T-helper 1 cell (primary cell): ENCODE data around the gene VGLL4.
A peak's percentile ranks its signal among the peaks of the same experiment; 100 is the strongest.
"Not testable (repeated sequence)": the region's sequence is repeated elsewhere in the genome, so short reads cannot be mapped to it uniquely, and the experiment has no call there.

Experiments used
- DNase-seq, 5 donors: peaks; one replicate each; pipeline ENCODE4 v3.0.0-alpha.2; 2012 to 2020
- total RNA-seq, 4 donors: gene quantifications; one replicate each; lab custom pipeline; 2026; lab: John Stamatoyannopoulos, UW

VGLL4 gene, protein sequence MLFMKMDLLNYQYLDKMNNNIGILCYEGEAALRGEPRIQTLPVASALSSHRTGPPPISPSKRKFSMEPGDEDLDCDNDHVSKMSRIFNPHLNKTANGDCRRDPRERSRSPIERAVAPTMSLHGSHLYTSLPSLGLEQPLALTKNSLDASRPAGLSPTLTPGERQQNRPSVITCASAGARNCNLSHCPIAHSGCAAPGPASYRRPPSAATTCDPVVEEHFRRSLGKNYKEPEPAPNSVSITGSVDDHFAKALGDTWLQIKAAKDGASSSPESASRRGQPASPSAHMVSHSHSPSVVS
- total RNA-seq = 23.4 to 27.6 (median 24.4) reads per million in 4 donors

DNA sequence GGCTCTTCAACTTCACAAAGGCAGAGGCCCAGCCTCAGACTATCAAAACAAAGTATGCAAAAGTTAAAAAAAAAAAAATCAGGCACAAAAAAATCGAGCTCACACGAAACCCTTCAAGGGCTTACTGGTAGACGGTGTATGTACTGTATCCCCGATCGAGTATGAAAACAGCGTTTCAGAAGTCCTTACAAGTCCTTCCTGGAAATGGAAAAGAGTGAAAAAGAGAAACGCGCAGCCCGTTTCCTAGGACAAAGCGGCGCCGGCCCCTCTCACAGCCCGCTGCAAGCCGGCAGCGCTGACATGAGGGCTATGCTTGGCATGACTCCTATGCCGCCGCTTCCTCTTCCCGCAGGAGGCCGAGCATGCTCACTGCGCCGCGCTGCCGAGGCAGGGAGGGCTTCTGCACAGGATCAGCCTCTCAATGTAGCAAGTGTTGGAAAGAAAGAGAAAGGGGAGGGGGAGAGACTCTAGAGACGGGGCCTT lies at the start of gene VGLL4:
Gene VGLL4, minus strand, starts transcription at position 311 of the 483 bp plus-strand sequence. CDS start 397 bp downstream, outside the sequence.
- DNase-seq = peak in 4 of 5 donors; percentile 27 to 78 (median 39)

DNA sequence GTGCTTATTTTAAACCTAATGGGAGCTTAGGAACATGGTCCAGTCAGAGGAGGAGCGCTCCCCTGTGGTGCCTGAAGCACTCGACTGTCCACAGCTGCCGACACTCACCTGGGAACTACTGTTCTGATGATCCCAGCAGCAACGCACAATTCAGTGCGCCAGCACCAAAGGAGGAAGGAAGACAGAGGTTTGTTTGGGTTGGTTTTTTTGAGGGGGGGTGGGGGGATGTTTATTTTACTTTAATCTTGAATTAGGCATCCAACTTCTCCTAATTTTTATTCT lies 48.8 kb upstream of the VGLL4 start:
- DNase-seq = no peak

DNA sequence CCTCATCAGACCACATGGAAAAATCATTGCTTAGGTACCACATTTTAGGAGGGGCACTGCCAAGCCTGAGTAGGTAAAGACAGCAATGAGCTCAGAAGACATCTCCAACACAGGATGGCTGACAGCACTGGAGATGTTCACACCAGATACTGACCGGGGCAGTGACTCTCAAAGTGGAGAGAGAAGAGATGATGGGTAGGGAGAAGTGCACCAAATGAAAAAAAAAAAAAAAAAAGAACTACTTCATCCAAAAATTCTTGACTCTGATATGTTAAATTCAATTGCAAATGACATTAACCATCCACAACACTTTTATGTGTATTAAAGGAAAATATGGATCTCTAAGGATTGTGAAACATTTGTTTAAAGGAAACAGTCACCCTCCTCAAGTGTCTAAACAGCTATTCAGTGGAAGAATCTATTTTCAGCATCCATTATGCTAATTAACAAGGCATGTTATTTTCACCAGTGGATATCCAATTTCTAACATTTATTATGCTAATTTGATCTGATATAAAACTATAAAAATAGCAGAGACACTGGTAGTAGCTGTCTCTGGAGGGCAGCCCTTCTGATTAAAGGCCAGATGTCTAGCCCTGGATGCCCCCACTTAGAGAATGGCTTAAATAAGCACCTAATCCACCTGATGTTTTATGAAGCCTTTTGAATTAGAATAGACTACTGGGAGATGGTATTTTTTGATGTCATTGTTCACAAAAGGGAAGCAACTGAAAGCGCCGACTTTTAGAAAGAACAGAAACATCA lies 48.2 kb upstream of the VGLL4 start:
- DNase-seq = no peak

DNA sequence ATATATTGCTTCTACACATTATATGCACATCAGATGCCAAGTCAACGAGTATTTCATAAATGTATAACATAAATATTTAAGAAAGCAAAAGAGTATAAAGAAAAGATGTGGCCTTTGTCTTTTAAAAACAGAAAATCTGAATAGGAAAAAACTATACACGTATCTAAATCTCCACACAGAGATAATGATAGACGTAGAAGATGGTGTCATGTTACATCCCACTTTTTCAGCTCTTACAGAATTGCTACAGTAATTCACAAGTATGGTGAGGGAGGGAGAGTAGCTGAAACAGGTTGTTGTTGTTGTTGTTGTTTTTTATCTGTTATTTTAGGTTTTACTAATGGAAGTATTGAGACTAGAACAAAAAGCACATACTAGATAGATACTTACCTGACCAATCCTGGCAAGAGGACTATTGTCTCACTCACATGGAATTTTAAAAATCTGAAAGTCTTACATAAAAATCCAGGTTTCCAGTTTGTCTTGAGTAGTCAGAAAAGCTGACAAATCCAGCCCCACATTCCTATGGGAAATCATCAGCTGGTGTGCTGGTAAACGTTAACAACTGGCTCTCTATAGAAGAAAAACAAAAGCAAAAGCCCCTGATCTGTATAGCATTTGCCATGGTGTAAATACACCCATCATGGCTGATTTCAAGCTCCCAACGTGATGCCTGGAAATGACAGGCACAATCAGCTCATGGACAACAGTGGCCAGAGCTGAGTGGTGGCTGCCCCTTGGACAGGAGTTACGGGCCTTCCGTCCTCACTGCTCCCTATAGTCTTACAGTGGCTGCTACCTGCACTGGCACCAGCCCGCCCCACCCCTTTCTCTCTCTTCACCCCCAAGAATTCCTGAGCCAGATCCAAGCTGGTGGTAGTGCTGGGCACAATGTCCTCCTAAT lies 47.4 kb upstream of the VGLL4 start:
- DNase-seq = no peak

DNA sequence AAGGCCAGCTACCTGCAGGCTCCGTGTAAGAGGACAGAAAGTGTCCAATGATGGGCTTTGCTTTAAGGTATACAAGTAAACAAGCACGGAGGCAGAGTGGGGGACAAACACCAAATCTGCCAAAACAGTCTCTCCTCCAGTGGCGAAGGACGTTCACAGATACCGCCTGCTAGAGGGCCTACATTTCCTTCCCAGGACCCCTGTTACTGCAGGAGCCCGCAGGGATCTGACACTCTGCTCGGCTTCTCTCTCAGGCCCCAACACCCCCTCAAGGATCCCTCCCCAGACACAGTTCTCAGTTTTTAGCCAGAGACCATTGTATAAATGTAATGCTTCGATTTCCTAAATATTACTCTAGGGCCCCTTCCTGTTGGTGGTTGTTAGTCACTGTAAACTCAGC lies 46.0 kb upstream of the VGLL4 start:
- no peak for DNase-seq

DNA sequence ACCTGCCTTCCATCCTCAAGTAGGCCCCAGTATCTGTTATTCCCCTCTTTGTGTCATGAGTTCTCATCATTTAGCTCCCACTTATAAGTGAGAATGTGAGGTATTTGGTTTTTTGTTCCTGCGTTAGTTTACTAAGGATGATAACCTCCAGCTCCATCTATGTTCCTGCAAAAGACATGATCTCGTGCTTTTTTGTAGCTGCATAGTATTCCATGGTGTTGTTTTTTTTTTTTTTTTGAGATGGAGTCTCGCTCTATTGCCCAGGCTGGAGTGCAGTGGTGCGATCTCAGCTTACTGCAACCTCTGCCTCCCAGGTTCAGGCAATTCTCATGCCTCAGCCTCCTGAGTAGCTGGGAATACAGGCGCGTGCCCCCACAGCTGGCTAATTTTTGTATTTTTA lies 41.3 kb upstream of the VGLL4 start:
- DNase-seq = not testable (repeated sequence)

DNA sequence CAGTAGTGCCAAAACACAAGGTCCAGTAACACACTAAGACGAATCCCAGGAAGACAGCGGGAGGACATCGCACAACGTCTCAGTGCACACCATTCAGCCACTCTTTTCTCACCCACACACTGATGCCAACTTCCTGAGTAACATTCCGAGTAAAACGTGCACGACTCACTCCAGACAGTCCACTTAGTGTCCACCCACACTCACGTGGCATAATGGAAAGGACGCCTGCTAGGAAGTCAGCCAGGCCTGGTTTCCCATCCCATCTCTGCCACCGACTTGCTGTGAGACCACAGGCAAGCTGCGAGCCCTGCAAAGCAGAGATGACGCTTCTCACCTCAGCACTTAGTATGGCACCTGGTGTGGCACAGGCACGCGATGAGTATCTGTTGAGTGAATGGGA lies 36.8 kb upstream of the VGLL4 start:
- no peak for DNase-seq

DNA sequence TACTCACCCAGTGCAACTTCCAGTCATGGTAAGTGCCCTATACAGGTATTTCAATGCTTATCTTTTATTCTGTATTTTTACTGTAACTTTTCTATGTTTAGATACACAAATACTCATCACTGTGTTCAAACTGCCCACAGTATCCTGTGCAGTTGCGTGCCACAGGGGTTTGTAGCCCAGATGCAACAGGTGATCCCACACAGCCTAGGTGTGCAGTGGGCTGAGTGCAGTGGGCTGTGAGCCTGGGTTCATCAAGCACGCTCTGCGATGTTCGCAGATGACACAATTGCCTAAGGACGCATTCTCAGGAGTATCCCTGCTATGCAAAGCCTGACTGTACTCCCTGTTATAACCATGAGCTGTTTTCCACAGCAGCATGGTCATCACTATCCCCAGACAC lies 36.2 kb upstream of the VGLL4 start:
- DNase-seq = no peak

DNA sequence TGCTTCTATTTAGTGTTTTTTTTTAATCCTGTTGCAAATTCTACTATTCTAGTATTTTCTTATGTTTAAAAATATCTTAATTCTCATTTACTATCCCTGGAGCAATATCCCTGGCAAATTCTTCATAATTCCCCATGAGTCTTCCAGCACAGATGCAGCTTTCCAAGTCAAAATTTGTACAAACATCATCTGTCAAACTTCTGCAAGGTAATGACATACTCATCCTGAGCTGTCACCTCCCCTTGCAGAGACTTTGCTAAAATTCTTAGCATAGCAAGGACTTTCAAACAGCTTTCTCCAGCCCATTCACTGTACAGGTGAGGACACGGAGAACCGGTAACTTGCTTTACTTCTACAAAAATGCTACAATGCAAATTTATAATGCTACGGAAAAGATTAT lies 28.6 kb upstream of the VGLL4 start:
- no peak for DNase-seq

DNA sequence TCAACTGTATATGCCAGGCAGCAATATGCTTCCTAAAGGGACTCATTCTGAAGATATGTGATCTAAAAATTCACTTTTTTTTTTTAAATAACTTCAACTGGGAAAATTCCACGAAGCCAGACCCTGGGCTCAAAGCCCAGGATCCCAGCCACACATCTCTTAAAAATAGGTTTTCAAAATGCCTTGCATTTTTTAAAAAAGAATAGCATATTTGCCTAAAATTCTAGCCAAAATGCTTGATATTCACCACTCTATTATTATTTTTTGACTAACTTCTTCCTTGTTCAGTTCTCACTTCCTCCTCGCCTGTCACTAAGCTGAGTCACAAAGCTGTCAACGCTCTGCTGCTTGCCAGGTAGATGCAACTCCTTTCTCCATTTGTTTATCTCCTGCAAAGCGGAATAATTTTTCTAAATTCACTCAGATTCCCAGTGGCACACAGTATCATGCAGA lies 28.0 kb upstream of the VGLL4 start:
- DNase-seq = no peak

DNA sequence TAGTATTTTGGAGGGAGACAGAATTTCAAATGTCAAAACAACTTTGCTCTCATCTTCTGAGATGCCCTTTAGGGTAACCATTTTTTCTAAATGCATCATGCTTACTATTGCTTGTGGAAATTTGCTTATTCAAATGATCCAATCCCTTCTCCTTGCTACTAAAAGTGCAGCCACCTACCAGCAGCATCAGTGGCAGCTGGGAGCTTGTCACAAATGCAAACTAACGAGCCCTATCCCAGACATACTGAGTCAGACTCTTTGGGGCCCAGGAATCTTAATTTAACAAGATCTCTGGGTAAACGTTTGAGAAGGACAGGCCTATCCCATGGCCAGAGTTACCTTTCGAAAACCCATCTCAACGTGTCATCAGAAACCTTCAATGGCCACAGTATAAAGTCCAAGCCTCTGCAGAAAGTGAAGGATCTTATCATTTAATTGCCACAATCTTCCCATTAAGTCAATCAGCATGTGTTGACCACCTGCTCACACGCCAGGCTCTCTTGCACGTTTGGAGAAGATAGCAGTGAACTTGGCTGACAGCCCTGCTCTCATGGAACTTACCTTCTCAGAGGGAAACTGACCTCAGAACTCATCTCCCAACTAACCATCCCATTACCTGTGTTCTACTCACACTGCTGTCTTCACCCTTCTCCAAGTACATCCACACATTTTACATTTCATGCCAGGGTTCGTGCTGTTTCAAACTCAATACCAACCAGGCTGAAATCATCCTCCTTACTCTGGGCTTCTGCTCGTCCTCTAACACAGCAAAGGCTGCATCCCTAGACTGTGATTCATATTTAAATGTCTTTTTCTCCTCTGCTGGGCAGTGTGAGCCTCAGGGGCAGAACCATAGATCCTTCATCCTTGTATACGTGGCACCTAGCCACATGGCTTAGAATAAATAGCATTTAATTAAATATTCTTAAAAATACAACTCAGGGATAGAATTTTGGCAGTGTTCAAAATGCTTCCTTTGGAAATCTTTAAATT lies 24.8 kb upstream of the VGLL4 start:
- no peak for DNase-seq

DNA sequence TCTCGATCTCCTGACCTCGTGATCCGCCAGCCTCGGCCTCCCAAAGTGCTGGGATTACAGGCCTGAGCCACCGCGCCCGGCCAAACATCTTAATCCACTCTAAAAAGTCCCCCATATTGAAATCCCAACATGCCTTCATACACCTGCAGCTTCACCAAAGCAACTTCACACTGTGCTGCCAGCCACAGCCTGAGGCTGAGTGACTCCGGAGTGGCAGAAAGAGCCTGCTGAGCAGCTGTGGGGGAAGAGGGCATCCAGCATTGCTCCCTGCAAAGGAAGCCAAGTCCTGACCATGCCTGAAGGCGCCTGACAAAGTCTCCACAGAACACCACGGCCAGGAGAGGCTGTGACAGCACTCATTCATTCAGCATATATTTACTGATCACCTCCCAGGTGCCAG lies 21.6 kb upstream of the VGLL4 start:
- DNase-seq = no peak

DNA sequence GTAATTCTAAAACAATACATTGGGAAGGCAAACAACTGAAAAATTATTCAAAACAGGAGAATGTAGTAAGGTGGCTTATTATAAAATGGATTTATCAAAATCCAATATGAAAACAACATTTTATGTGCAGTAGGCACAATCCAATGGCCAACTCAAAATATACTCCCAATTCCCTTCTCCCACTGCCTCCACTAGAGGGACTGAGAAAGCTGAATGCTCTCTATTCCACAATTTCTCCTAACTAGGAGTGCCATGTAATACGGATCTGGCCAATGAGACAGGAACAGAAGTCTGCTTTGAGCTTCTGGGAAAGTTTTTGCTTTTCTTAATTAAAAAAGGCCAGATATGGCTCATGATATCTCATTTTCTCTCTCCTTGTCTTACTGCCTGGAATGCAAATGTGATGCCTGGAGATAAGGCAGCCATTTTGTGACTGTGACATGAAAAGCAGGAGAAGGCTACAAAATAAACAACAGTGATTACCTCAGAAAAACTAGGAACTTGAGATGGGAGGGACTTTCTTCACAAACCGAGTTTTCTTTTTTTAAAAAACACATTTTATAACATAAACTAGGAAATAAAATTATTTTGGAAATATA lies 18.8 kb upstream of the VGLL4 start:
- no peak for DNase-seq

DNA sequence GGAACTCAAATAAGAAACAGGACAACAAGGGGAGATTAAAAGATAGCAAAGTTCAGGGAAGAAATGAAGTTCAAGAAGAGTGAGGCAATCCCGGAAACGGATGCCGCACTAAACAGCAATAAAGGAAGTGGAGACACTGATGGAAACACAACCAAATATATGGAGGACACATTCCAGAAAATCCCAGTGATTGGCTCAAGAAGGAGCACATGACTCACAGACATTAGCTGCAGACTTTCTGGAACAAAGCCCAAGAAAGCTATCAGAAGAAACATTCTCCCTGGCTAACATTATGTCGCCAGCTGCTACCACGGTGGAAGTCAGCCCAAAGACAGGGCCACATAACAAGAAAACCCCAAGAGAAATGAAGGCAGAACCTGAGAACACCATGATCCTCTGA lies 18.1 kb upstream of the VGLL4 start:
- no peak for DNase-seq

DNA sequence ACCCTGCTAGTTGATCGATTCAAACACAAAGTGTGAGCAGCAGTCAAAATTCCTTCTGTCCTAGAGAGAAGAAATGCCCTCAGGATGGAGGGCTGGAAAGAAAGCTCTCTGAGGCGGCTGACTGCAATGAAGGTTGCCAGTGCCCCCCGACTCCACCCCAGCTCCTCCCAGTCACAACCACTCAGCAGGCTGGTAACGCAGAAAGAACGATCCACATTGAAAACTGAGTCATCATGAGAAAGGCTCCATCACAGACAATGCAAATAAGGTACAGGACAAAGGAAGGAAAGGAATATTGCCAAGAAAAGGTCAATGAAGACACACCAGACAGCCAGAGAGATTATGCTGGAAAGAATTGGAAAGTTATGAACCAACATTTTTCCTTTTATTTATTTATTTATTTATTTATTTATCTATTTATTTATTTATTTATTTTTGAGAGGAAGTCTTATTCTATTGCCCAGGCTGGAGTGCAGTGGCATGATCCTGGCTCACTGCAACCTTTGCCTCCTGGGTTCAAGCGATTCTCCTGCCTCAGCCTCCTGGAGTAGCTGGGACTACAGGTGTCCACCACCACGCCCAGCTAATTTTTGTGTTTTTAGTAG lies 17.4 kb upstream of the VGLL4 start:
- no peak for DNase-seq

DNA sequence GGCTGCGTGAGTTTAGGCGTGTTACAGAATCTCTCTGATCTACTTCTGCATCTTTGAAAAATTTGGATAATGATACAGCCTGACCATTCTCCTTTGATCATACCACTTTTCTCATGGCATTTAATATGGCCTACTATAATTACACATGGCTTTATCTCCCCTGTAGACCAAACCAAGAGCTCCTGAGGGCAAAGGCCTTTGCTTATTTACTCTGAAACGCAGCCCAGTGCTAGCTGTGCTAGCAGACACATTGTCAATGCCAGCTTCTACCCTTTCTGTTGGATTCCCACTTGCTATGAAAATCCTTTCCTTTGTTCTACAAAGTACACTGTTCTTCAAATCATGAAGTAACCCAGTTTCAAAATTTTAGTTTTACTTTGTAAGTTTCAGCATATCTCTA lies 16.5 kb upstream of the VGLL4 start:
- no peak for DNase-seq

DNA sequence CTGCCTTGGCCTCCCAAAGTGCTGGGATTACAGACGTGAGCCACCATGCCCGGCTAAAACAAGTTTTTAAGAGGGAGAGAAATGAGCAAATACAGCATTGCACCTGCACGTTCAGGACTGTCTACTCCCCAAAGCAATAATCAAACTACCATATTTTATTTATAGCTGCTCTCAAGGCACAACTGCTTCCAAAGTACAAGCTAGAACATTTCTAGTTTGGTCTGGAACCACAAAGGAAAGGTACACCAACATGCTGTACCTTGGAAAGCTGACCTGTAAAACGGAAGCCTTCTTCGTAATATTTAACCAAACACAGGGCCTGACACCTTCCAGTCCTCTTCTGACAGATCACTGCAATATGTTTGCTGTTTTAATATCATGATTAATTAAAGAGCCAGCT lies 14.5 kb upstream of the VGLL4 start:
- DNase-seq = no peak

DNA sequence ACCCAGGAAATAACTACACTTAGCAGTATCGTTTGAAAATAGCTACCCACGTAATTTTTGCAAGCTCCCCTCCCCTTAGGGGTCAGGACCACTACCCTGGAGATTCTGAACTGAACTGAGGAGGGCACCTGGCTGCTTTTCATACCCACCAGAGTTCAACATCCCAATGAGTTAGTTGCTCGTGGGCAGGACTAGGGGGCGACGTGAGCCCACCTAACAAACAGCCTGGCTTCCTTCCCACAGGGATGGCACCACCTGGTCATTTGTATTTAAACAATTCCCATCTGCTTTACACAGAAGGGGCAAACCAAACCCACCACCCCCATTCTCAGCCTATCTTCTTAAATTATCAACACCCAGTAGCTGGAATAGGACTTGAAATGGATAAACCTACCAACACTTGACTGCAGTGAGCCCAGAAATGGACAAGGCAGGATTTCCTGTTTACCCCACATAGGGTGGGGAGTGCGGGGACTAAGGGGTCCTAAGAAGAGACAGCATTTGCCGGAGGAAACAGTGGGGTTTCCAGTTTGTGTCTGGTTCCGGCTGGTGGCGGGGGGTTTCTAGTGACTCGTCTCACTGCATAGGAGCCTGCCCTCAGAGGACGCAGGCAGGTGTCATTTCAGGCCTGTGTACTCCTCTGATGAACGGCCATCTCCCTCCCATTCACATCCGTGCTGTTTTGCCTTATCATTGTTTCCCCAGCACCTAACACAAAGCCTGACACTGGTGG lies 11.6 kb upstream of the VGLL4 start:
- DNase-seq = no peak

DNA sequence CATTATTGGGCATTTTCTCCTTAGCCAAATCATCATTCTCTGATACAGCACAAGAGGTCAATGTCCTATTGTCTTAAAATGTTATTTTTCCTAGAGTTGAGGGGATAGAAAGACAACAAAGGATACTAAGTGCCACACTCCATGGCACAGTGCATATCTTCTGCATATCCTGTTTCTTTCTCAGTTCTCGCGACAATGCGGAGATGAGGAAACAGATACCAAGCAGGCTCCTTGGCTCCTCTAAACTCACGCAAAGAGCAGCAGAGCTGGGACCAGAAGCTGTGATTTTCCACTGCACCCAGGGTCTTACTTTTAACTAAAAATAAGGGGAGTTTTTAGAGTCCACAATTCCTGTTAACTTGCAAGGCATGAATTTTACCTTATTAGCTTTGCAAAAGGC lies 10.5 kb upstream of the VGLL4 start:
- no peak for DNase-seq

DNA sequence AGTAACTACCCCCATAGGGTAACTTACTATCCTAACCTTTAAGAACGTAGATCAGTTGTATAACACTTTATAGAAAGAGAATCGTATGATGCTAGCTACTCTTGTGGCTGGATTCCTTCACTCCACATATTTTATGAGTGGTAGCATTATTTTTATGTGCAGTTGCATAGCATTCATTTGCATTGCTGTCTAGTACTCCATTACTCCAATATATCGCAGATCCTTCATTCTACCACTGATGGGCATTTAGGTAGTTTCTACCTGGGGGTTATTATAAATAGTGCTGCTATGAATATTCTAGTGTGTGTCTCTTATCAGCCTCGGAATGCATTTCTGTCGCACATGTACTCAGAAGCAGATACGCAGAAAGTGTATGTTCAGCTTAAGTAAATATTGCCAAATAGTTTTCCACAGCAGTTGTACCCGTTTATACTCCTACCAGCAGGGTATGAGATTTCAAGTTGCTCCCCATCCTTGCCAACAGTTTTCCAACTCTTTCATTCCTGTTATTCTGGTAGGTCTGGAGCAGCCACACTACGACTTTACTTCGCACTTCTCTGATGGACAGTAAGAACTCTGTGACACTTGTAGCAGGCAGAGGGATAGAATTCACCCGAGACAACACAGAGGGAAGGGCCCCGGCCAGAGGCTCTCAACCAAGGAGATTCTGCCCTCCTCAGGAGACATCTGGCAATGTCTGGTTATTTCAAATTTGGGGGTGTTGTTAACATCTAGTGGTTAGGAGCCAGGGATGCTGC lies 9.8 kb upstream of the VGLL4 start:
- DNase-seq = no peak
